ENCODE measurements around the gene C6orf47. TPM values are rescaled to one million over a fixed set of nuclear protein-coding genes. Genes with fewer than 3 reads are reported as not detected.

C6orf47 gene
- polyA plus RNA-seq, 2 of the 4 experiments (the other 2 are of a cell fraction): 6.0 to 13.6 TPM

GRCh38 chr6:31610968-31611367 is 49.6 kb downstream of the C6orf47 start (continued):
- TF ChIP-seq HMGXB4 (CRISPR knock-in tag; IDR thresholded peaks at IDR 0.05; ENCODE audit: borderline replicate concordance): no peak
- no peak for TF ChIP-seq RARB (CRISPR knock-in tag; IDR thresholded peaks at IDR 0.05)

GRCh38 chr6:31609519-31610406 is 50.8 kb downstream of the C6orf47 start:
- H3K9me3 ChIP-seq: no peaks in the 10 kb centered on the region
- no peaks in the 10 kb centered on the region for H3K4me1 ChIP-seq
- DNase-seq (ENCODE audit: low read depth in 1 of 2, low spot score in 1 of 2) (no peak), ATAC-seq (no peak), FAIRE-seq (no peak)
- ChIA-PET CTCF (interaction anchor here (0.9 to 3.0 kb wide), 6 partner anchors 11 to 117 kb away, joined by 3 to 28 read pairs (median 4); partner anchors contain the start of gene NCR3), POLR2A (no interaction called here)
- no peak for TF ChIP-seq CBX2 (IDR thresholded peaks at IDR 0.05; ENCODE audit: borderline replicate concordance, low read depth)
- TF ChIP-seq NR3C1 (IDR thresholded peaks at IDR 0.05): no peak
- TF ChIP-seq CHD4 (IDR thresholded peaks at IDR 0.05; ENCODE audit: borderline replicate concordance): no peak
- no peak for TF ChIP-seq ATOH8 (CRISPR knock-in tag; IDR thresholded peaks at IDR 0.05; ENCODE audit: low read depth)
- no peak for TF ChIP-seq RAD21 (conservative IDR thresholded peaks at IDR 0.05 in 1 of 2, IDR thresholded peaks at IDR 0.05 in 1 of 2)
- TF ChIP-seq KDM5A (IDR thresholded peaks at IDR 0.05): no peak
- TF ChIP-seq MYC (IDR thresholded peaks at IDR 0.05; ENCODE audit: borderline replicate concordance, low read length): no peak
- no peak for TF ChIP-seq NFE2L2 (conservative IDR thresholded peaks at IDR 0.05; ENCODE audit: low read length)
- TF ChIP-seq CEBPB (IDR thresholded peaks at IDR 0.05): no peak
- TF ChIP-seq E2F6 (IDR thresholded peaks at IDR 0.05; ENCODE audit: borderline replicate concordance, low read depth): no peak
- no peak overlapping the region for H3K4me2 ChIP-seq
- WGBS (ENCODE audit: missing lambda C conversion rate): 72% methylated on average over 8 of the region's 8 CpGs
- no peak overlapping the region for H3K27ac ChIP-seq
- H3K4me3 ChIP-seq: no peak overlapping the region

Small RNA genes lying within 50 kb of the gene (small RNA-seq; reads per million reads assigned to genes)
- gene MIR4646: 0 reads per million in 6 experiments
- gene MIR6832: 0 to 0.35 (median 0) reads per million in 6 experiments
- 0 reads per million in 6 experiments for gene RF00019
- gene SNORA38: 3.4 to 254 (median 13.3) reads per million in 6 experiments
- gene UQCRHP1: 0 reads per million in 6 experiments

Other genes starting within 250 kb of the C6orf47 start
Only the 30 nearest of the 37 such genes appear.
- not detected in 2 replicates for gene MCCD1, start 131.8 kb downstream of the C6orf47 start, polyA plus RNA-seq (2011; rRNA removed)
- gene MCCD1, start 131.8 kb downstream of the C6orf47 start, polyA plus RNA-seq (2017; fragmentation: RNase III; extraction: RNeasy Plus Mini Kit Qiagen cat#74134 plus additional on column Dnase treatment): not detected in 3 replicates
- 267 and 334 TPM in 2 replicates for gene DDX39B, start 118.8 kb downstream of the C6orf47 start, polyA plus RNA-seq (2011; rRNA removed)
- gene DDX39B, start 118.8 kb downstream of the C6orf47 start, polyA plus RNA-seq (2017; fragmentation: RNase III; extraction: RNeasy Plus Mini Kit Qiagen cat#74134 plus additional on column Dnase treatment): 434 to 464 TPM (median 441 TPM) in 3 replicates
- 1.2 and 1.5 TPM in 2 replicates for gene ATP6V1G2, start 114.2 kb downstream of the C6orf47 start, polyA plus RNA-seq (2011; rRNA removed)
- gene ATP6V1G2, start 114.2 kb downstream of the C6orf47 start, polyA plus RNA-seq (2017; fragmentation: RNase III; extraction: RNeasy Plus Mini Kit Qiagen cat#74134 plus additional on column Dnase treatment): 0.57 to 0.75 TPM (median 0.64 TPM) in 3 replicates
- gene NFKBIL1, start 113.2 kb downstream of the C6orf47 start, polyA plus RNA-seq (2011; rRNA removed): 3.8 and 5.2 TPM in 2 replicates
- 7.4 to 9.0 TPM (median 7.6 TPM) in 3 replicates for gene NFKBIL1, start 113.2 kb downstream of the C6orf47 start, polyA plus RNA-seq (2017; fragmentation: RNase III; extraction: RNeasy Plus Mini Kit Qiagen cat#74134 plus additional on column Dnase treatment)
- 0.07 TPM in 1 of 2 replicates, not detected in the other for gene LTA, start 88.5 kb downstream of the C6orf47 start, polyA plus RNA-seq (2011; rRNA removed)
- 0.07 to 0.08 TPM in 2 of 3 replicates, not detected in the other for gene LTA, start 88.5 kb downstream of the C6orf47 start, polyA plus RNA-seq (2017; fragmentation: RNase III; extraction: RNeasy Plus Mini Kit Qiagen cat#74134 plus additional on column Dnase treatment)
- gene TNF, start 85.2 kb downstream of the C6orf47 start, polyA plus RNA-seq (2011; rRNA removed): 0.07 TPM in 1 of 2 replicates, not detected in the other
- not detected in 3 replicates for gene TNF, start 85.2 kb downstream of the C6orf47 start, polyA plus RNA-seq (2017; fragmentation: RNase III; extraction: RNeasy Plus Mini Kit Qiagen cat#74134 plus additional on column Dnase treatment)
- gene LTB, start 78.4 kb downstream of the C6orf47 start, polyA plus RNA-seq (2011; rRNA removed): 0.13 and 0.26 TPM in 2 replicates
- gene LTB, start 78.4 kb downstream of the C6orf47 start, polyA plus RNA-seq (2017; fragmentation: RNase III; extraction: RNeasy Plus Mini Kit Qiagen cat#74134 plus additional on column Dnase treatment): 0.14 to 0.57 TPM (median 0.33 TPM) in 3 replicates
- gene LST1, start 74.5 kb downstream of the C6orf47 start, polyA plus RNA-seq (2011; rRNA removed): 0.17 and 0.19 TPM in 2 replicates
- 0.26 to 0.47 TPM in 2 of 3 replicates, not detected in the other for gene LST1, start 74.5 kb downstream of the C6orf47 start, polyA plus RNA-seq (2017; fragmentation: RNase III; extraction: RNeasy Plus Mini Kit Qiagen cat#74134 plus additional on column Dnase treatment)
- gene NCR3, start 67.8 kb downstream of the C6orf47 start, polyA plus RNA-seq (2011; rRNA removed): not detected in 2 replicates
- not detected in 3 replicates for gene NCR3, start 67.8 kb downstream of the C6orf47 start, polyA plus RNA-seq (2017; fragmentation: RNase III; extraction: RNeasy Plus Mini Kit Qiagen cat#74134 plus additional on column Dnase treatment)
- not detected in 2 replicates for gene AIF1, start 45.5 kb downstream of the C6orf47 start, polyA plus RNA-seq (2011; rRNA removed)
- gene AIF1, start 45.5 kb downstream of the C6orf47 start, polyA plus RNA-seq (2017; fragmentation: RNase III; extraction: RNeasy Plus Mini Kit Qiagen cat#74134 plus additional on column Dnase treatment): not detected in 3 replicates
- gene PRRC2A, start 40.1 kb downstream of the C6orf47 start, polyA plus RNA-seq (2011; rRNA removed): 26.0 and 28.0 TPM in 2 replicates
- gene PRRC2A, start 40.1 kb downstream of the C6orf47 start, polyA plus RNA-seq (2017; fragmentation: RNase III; extraction: RNeasy Plus Mini Kit Qiagen cat#74134 plus additional on column Dnase treatment): 60.7 to 63.0 TPM (median 61.1 TPM) in 3 replicates
- 50.4 and 59.4 TPM in 2 replicates for gene BAG6, start 8.1 kb downstream of the C6orf47 start, polyA plus RNA-seq (2011; rRNA removed)
- 107 to 123 TPM (median 121 TPM) in 3 replicates for gene BAG6, start 8.1 kb downstream of the C6orf47 start, polyA plus RNA-seq (2017; fragmentation: RNase III; extraction: RNeasy Plus Mini Kit Qiagen cat#74134 plus additional on column Dnase treatment)
- gene APOM, start 4.9 kb downstream of the C6orf47 start, polyA plus RNA-seq (2011; rRNA removed): 2.6 and 4.1 TPM in 2 replicates
- gene APOM, start 4.9 kb downstream of the C6orf47 start, polyA plus RNA-seq (2017; fragmentation: RNase III; extraction: RNeasy Plus Mini Kit Qiagen cat#74134 plus additional on column Dnase treatment): 1.5 to 2.1 TPM (median 1.9 TPM) in 3 replicates
- gene GPANK1, start 4.2 kb upstream of the C6orf47 start, polyA plus RNA-seq (2011; rRNA removed): 10.0 and 11.0 TPM in 2 replicates
- gene GPANK1, start 4.2 kb upstream of the C6orf47 start, polyA plus RNA-seq (2017; fragmentation: RNase III; extraction: RNeasy Plus Mini Kit Qiagen cat#74134 plus additional on column Dnase treatment): 9.7 to 11.7 TPM (median 11.0 TPM) in 3 replicates
- gene CSNK2B, start 5.3 kb upstream of the C6orf47 start, polyA plus RNA-seq (2011; rRNA removed): 41.8 and 61.0 TPM in 2 replicates
- 134 to 141 TPM (median 141 TPM) in 3 replicates for gene CSNK2B, start 5.3 kb upstream of the C6orf47 start, polyA plus RNA-seq (2017; fragmentation: RNase III; extraction: RNeasy Plus Mini Kit Qiagen cat#74134 plus additional on column Dnase treatment)
- 5.9 and 6.7 TPM in 2 replicates for gene LY6G5B, start 9.2 kb upstream of the C6orf47 start, polyA plus RNA-seq (2011; rRNA removed)
- 9.0 to 12.3 TPM (median 9.9 TPM) in 3 replicates for gene LY6G5B, start 9.2 kb upstream of the C6orf47 start, polyA plus RNA-seq (2017; fragmentation: RNase III; extraction: RNeasy Plus Mini Kit Qiagen cat#74134 plus additional on column Dnase treatment)
- 1.2 and 1.6 TPM in 2 replicates for gene LY6G5C, start 20.3 kb upstream of the C6orf47 start, polyA plus RNA-seq (2011; rRNA removed)
- gene LY6G5C, start 20.3 kb upstream of the C6orf47 start, polyA plus RNA-seq (2017; fragmentation: RNase III; extraction: RNeasy Plus Mini Kit Qiagen cat#74134 plus additional on column Dnase treatment): 1.5 to 1.9 TPM (median 1.6 TPM) in 3 replicates
- gene ABHD16A, start 42.5 kb upstream of the C6orf47 start, polyA plus RNA-seq (2011; rRNA removed): 22.3 and 22.6 TPM in 2 replicates
- gene ABHD16A, start 42.5 kb upstream of the C6orf47 start, polyA plus RNA-seq (2017; fragmentation: RNase III; extraction: RNeasy Plus Mini Kit Qiagen cat#74134 plus additional on column Dnase treatment): 14.5 to 16.6 TPM (median 16.2 TPM) in 3 replicates
- not detected in 2 replicates for gene LY6G6F, start 46.1 kb upstream of the C6orf47 start, polyA plus RNA-seq (2011; rRNA removed)
- not detected in 3 replicates for gene LY6G6F, start 46.1 kb upstream of the C6orf47 start, polyA plus RNA-seq (2017; fragmentation: RNase III; extraction: RNeasy Plus Mini Kit Qiagen cat#74134 plus additional on column Dnase treatment)
- gene LY6G6D, start 54.6 kb upstream of the C6orf47 start, polyA plus RNA-seq (2011; rRNA removed): not detected in 2 replicates
- gene LY6G6D, start 54.6 kb upstream of the C6orf47 start, polyA plus RNA-seq (2017; fragmentation: RNase III; extraction: RNeasy Plus Mini Kit Qiagen cat#74134 plus additional on column Dnase treatment): not detected in 3 replicates
- 0.08 and 0.11 TPM in 2 replicates for gene LY6G6C, start 61.0 kb upstream of the C6orf47 start, polyA plus RNA-seq (2011; rRNA removed)
- gene LY6G6C, start 61.0 kb upstream of the C6orf47 start, polyA plus RNA-seq (2017; fragmentation: RNase III; extraction: RNeasy Plus Mini Kit Qiagen cat#74134 plus additional on column Dnase treatment): 0.11 to 0.21 TPM in 2 of 3 replicates, not detected in the other
- not detected in 2 replicates for gene MPIG6B, start 62.6 kb upstream of the C6orf47 start, polyA plus RNA-seq (2011; rRNA removed)
- gene MPIG6B, start 62.6 kb upstream of the C6orf47 start, polyA plus RNA-seq (2017; fragmentation: RNase III; extraction: RNeasy Plus Mini Kit Qiagen cat#74134 plus additional on column Dnase treatment): not detected in 3 replicates
- gene DDAH2, start 68.5 kb upstream of the C6orf47 start, polyA plus RNA-seq (2011; rRNA removed): 19.3 and 20.6 TPM in 2 replicates
- gene DDAH2, start 68.5 kb upstream of the C6orf47 start, polyA plus RNA-seq (2017; fragmentation: RNase III; extraction: RNeasy Plus Mini Kit Qiagen cat#74134 plus additional on column Dnase treatment): 44.8 to 57.3 TPM (median 54.5 TPM) in 3 replicates
- gene CLIC1, start 75.8 kb upstream of the C6orf47 start, polyA plus RNA-seq (2011; rRNA removed): 346 and 397 TPM in 2 replicates
- 249 to 283 TPM (median 251 TPM) in 3 replicates for gene CLIC1, start 75.8 kb upstream of the C6orf47 start, polyA plus RNA-seq (2017; fragmentation: RNase III; extraction: RNeasy Plus Mini Kit Qiagen cat#74134 plus additional on column Dnase treatment)
- 36.5 and 42.6 TPM in 2 replicates for gene MSH5, start 79.2 kb upstream of the C6orf47 start, polyA plus RNA-seq (2011; rRNA removed)
- gene MSH5, start 79.2 kb upstream of the C6orf47 start, polyA plus RNA-seq (2017; fragmentation: RNase III; extraction: RNeasy Plus Mini Kit Qiagen cat#74134 plus additional on column Dnase treatment): 17.1 to 18.8 TPM (median 17.4 TPM) in 3 replicates
- 3.3 and 6.9 TPM in 2 replicates for gene SAPCD1, start 101.9 kb upstream of the C6orf47 start, polyA plus RNA-seq (2011; rRNA removed)
- 5.8 to 7.5 TPM (median 7.1 TPM) in 3 replicates for gene SAPCD1, start 101.9 kb upstream of the C6orf47 start, polyA plus RNA-seq (2017; fragmentation: RNase III; extraction: RNeasy Plus Mini Kit Qiagen cat#74134 plus additional on column Dnase treatment)
- gene VWA7, start 116.5 kb upstream of the C6orf47 start, polyA plus RNA-seq (2011; rRNA removed): 1.1 TPM in 2 replicates
- 0.95 to 1.1 TPM (median 0.98 TPM) in 3 replicates for gene VWA7, start 116.5 kb upstream of the C6orf47 start, polyA plus RNA-seq (2017; fragmentation: RNase III; extraction: RNeasy Plus Mini Kit Qiagen cat#74134 plus additional on column Dnase treatment)
- gene VARS1, start 135.0 kb upstream of the C6orf47 start, polyA plus RNA-seq (2011; rRNA removed): 17.7 and 24.7 TPM in 2 replicates
- 57.2 to 58.4 TPM (median 58.3 TPM) in 3 replicates for gene VARS1, start 135.0 kb upstream of the C6orf47 start, polyA plus RNA-seq (2017; fragmentation: RNase III; extraction: RNeasy Plus Mini Kit Qiagen cat#74134 plus additional on column Dnase treatment)
- gene LSM2, start 146.2 kb upstream of the C6orf47 start, polyA plus RNA-seq (2011; rRNA removed): 54.7 and 73.8 TPM in 2 replicates
- 58.9 to 65.3 TPM (median 59.6 TPM) in 3 replicates for gene LSM2, start 146.2 kb upstream of the C6orf47 start, polyA plus RNA-seq (2017; fragmentation: RNase III; extraction: RNeasy Plus Mini Kit Qiagen cat#74134 plus additional on column Dnase treatment)
- 1.2 and 1.6 TPM in 2 replicates for gene HSPA1L, start 154.5 kb upstream of the C6orf47 start, polyA plus RNA-seq (2011; rRNA removed)
- 1.2 to 1.7 TPM (median 1.4 TPM) in 3 replicates for gene HSPA1L, start 154.5 kb upstream of the C6orf47 start, polyA plus RNA-seq (2017; fragmentation: RNase III; extraction: RNeasy Plus Mini Kit Qiagen cat#74134 plus additional on column Dnase treatment)

All from A549 (cell line).